NCI-H1417 (cell line): ENCODE data around the gene DPP7.
"Not testable (repeated sequence)": the region's sequence is repeated elsewhere in the genome, so short reads cannot be mapped to it uniquely, and the experiment has no call there.

Source experiments
- DNase-seq, 3 experiments: peaks; one replicate each; lab custom pipeline; 2025; lab: John Stamatoyannopoulos, UW

The DPP7 gene

GRCh38 chr9:137148242-137148641, 33.7 kb upstream of the DPP7 start:
- DNase-seq: no peak

GRCh38 chr9:137147793-137148160, 33.2 kb upstream of the DPP7 start:
- no peak for DNase-seq

- no peak for DNase-seq
Measured at GRCh38 chr9:137147091-137147792, 32.7 kb upstream of the DPP7 start.

GRCh38 chr9:137146527-137146918, 32.0 kb upstream of the DPP7 start:
- DNase-seq: no peak

- no peak for DNase-seq
Measured at GRCh38 chr9:137145731-137146526, 31.4 kb upstream of the DPP7 start.

- no peak for DNase-seq
Measured at GRCh38 chr9:137143459-137143858, 28.9 kb upstream of the DPP7 start.

- no peak for DNase-seq
Measured at GRCh38 chr9:137141976-137142936, 27.7 kb upstream of the DPP7 start.

GRCh38 chr9:137141050-137141810, 26.7 kb upstream of the DPP7 start:
- DNase-seq: no peak

GRCh38 chr9:137140151-137141012, 25.8 kb upstream of the DPP7 start:
- DNase-seq: no peak

- no peak for DNase-seq
Measured at GRCh38 chr9:137139468-137140150, 25.1 kb upstream of the DPP7 start.

GRCh38 chr9:137138722-137139467, 24.4 kb upstream of the DPP7 start, which contains the start of gene GRIN1:
GRIN1 (plus strand) TSS chr9:137139154; CDS start chr9:137139487, 333 bp downstream.
- DNase-seq: peak in 1 of 3 experiments; percentile 45

GRCh38 chr9:137138058-137138721, 23.7 kb upstream of the DPP7 start:
- DNase-seq: peak in 2 of 3 experiments; percentile 62 to 78

- DNase-seq: peak in 2 of 3 experiments; percentile 38 to 70
Measured at GRCh38 chr9:137136881-137137607, 22.5 kb upstream of the DPP7 start.

GRCh38 chr9:137136261-137136880, 21.8 kb upstream of the DPP7 start:
- peak in 2 of 3 experiments; percentile 20 to 33 for DNase-seq

- not testable (repeated sequence) for DNase-seq
Measured at GRCh38 chr9:137135154-137135553, 20.6 kb upstream of the DPP7 start.

GRCh38 chr9:137134191-137134590, 19.7 kb upstream of the DPP7 start:
- no peak for DNase-seq

GRCh38 chr9:137130176-137130755, 15.7 kb upstream of the DPP7 start:
- DNase-seq: peak in 1 of 3 experiments; percentile 65
